K562 (cell line): Measurements from ENCODE around the gene DHX38. TPM values are rescaled to one million over a fixed set of nuclear protein-coding genes. Genes with fewer than 3 reads are reported as not detected.
A peak's percentile ranks its signal among the peaks of the same experiment; 100 is the strongest.

Source experiments
- ARID2 ChIP-seq: fragments of 450-650 bp; IDR thresholded peaks from 2 replicates; pipeline ENCODE4 v1.6.1; 2017; ENCODE audit warnings: antibody characterized with exemption, mild to moderate bottlenecking
- CBX3 ChIP-seq, 2 experiments: IDR thresholded peaks; 1 replicate in 1 of 2; 2 replicates in 1 of 2; pipeline ENCODE4 v1.6.1; 2012; ENCODE audit warnings: inconsistent platforms in 2 of 2, low read length in 2 of 2, borderline replicate concordance in 1 of 2, control low read depth in 1 of 2
- CREB1 ChIP-seq, 2 experiments: sonication (generic) in 1 of 2; formaldehyde crosslinking in 1 of 2; IDR thresholded peaks; 2 replicates each; pipeline versions ENCODE4 v1.6.1 to v1.8.0; 2012 to 2022; ENCODE audit warnings: inconsistent platforms in 1 of 2, mild to moderate bottlenecking in 1 of 2, missing genetic modification reagents in 1 of 2, moderate library complexity in 1 of 2
- ELF4 ChIP-seq: fragments of 450-650 bp; formaldehyde crosslinking; IDR thresholded peaks from 2 replicates; pipeline ENCODE4 v1.4.0; 2022; ENCODE audit warnings: missing genetic modification characterization
- MCM3 ChIP-seq: fragments of 450-650 bp; IDR thresholded peaks from 2 replicates; pipeline ENCODE4 v1.6.1; 2016
- MTA3 ChIP-seq: fragments of 450-650 bp; formaldehyde crosslinking; IDR thresholded peaks from 2 replicates; pipeline ENCODE4 v1.6.1; 2017; ENCODE audit warnings: mild to moderate bottlenecking, borderline replicate concordance
- NELFE ChIP-seq: IDR thresholded peaks from 2 replicates; pipeline ENCODE4 v1.6.1; 2011; ENCODE audit warnings: mild to moderate bottlenecking; ENCODE audit not compliant: insufficient read depth, insufficient read length
- NFIC ChIP-seq: fragments of 450-650 bp; IDR thresholded peaks from 2 replicates; pipeline ENCODE4 v1.6.1; 2017; ENCODE audit warnings: mild to moderate bottlenecking, inconsistent platforms
- POLR3A ChIP-seq: IDR thresholded peaks from 2 replicates; pipeline ENCODE4 v1.6.1; 2011; ENCODE audit warnings: borderline replicate concordance, mild to moderate bottlenecking, moderate library complexity; ENCODE audit not compliant: insufficient read length, insufficient read depth; ENCODE audit errors: extremely low read depth
- TAF9B ChIP-seq: fragments of 450-650 bp; IDR thresholded peaks from 2 replicates; pipeline ENCODE4 v1.6.1; 2018; ENCODE audit warnings: mild to moderate bottlenecking; ENCODE audit not compliant: partially characterized antibody
- TCFL5 ChIP-seq: fragments of 250-450 bp; sonication (Bioruptor Pico); conservative IDR thresholded peaks from 2 replicates; pipeline ENCODE4 v1.6.1; 2021; ENCODE audit warnings: mild to moderate bottlenecking, moderate library complexity, matching md5 sums
- YY1 ChIP-seq, 3 experiments: IDR thresholded peaks; 2 replicates each; pipeline ENCODE4 v1.6.1; 2011; ENCODE audit warnings: low read length in 2 of 3, mild to moderate bottlenecking in 2 of 3, moderate library complexity in 2 of 3, borderline replicate concordance in 1 of 3, control low read depth in 1 of 3, low read depth in 1 of 3; ENCODE audit not compliant: insufficient read depth in 3 of 3, insufficient replicate concordance in 2 of 3, control insufficient read depth in 1 of 3, insufficient read length in 1 of 3; ENCODE audit errors: extremely low read depth in 1 of 3
- ZSCAN32 ChIP-seq: fragments of 450-650 bp; formaldehyde crosslinking; IDR thresholded peaks from 2 replicates; pipeline ENCODE4 v1.4.0; 2020; ENCODE audit warnings: mild to moderate bottlenecking, moderate library complexity
- polyA plus RNA-seq, 8 experiments: library from polyadenylated mRNA; depleted of rRNA in 4 of 8; stranded (reverse) in 5 of 8; unstranded in 3 of 8; fragments of >200 nt; fragmentation: Nextera tagmentation in 2 of 8; fragmentation: Illumina TruSeq in 1 of 8; extraction: Ambion mirVana in 2 of 8; extraction: Trizol in 1 of 8; gene quantifications; 2 replicates each; pipeline versions ENCODE4 v1.2.1 to v1.2.3, GENCODE V29; 2011 to 2014; ENCODE audit warnings: inconsistent platforms in 1 of 8, missing spikeins in 1 of 8
- total RNA-seq, 7 experiments: library from RNA; depleted of rRNA in 6 of 7; stranded (reverse); fragments of >200 nt in 6 of 7; fragmentation: Illumina TruSeq in 2 of 7; extraction: Trizol in 2 of 7; gene quantifications; 2 replicates each; pipeline versions ENCODE4 v1.2.1 to v1.2.3, GENCODE V29; 2011 to 2021; ENCODE audit warnings: low replicate concordance in 1 of 7
- TF ChIP-seq, protein P1 (sequence below): sonication (generic); formaldehyde crosslinking; IDR thresholded peaks from 2 replicates; pipeline ENCODE4 v1.8.0; 2022; ENCODE audit warnings: mild to moderate bottlenecking, low read depth, missing genetic modification reagents
- TF ChIP-seq, protein P2 (sequence below): fragments of 450-650 bp; IDR thresholded peaks from 2 replicates; pipeline ENCODE4 v1.6.1; 2016; ENCODE audit warnings: mild to moderate bottlenecking
- TF ChIP-seq, protein P3 (sequence below): fragments of 450-650 bp; formaldehyde crosslinking; IDR thresholded peaks from 2 replicates; pipeline ENCODE4 v1.4.0; 2022; ENCODE audit warnings: missing genetic modification characterization
- TF ChIP-seq, protein P4 (sequence below), 2 experiments: IDR thresholded peaks; 2 replicates each; pipeline ENCODE4 v1.6.1; 2011; ENCODE audit warnings: borderline replicate concordance in 1 of 2, control low read depth in 1 of 2, low read depth in 1 of 2, low read length in 1 of 2, mild to moderate bottlenecking in 1 of 2, mixed read lengths in 1 of 2, moderate library complexity in 1 of 2; ENCODE audit not compliant: insufficient read depth in 1 of 2, insufficient read length in 1 of 2, poor library complexity in 1 of 2, severe bottlenecking in 1 of 2; ENCODE audit errors: extremely low read depth in 1 of 2

The DHX38 gene
- total and polyA plus RNA-seq, 9 of the 15 experiments (the other 6 are each of a cell fraction or from before 2014, with no cell fraction given): 2.8 to 76.8 (median 40.8) TPM

DNA sequence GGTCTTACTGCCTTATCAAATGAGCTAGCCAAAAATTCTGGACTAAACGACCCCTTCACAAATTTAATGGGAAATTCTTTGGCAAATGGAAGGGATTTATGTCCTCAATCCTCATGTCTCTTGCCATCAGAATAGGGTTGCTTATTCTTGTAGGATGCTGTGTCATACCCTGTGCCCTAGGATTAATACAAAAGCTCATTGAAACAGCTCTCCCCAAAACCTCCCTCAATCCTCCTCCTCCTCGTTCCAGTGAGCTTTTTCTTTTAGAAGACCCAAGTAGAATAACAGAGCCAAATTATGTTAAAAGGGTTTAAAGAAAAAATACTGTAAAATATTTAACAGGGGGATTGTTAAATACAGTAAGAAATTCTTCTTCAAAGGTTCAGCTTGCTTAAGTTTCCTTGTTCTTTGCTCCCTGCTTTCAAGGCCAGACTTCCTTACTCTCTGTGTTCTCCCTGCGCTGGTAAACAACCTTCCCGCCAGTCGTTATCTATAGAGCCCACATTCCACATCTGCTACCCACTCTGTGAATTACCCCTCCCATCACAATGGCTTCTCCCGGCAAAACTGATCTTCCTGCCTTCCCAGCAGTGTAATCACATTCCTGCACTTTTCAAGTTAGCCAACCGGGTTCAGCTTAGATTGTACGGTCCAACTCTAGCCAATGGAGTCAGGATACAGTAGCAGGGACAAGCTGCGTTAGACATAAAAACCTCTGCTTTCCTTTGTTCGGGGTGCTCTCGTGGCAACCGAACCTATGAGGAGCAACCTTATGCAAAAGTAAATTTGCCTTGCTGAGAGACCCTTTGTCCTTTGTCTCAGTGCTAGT is 20.9 kb upstream of the DHX38 start (continued):
- TF ChIP-seq NELFE (no peak), MTA3 (0 out of 2 replicates have a peak, but pooled peaks have one; percentile 66), TCFL5 (no peak), MCM3 (no peak), CREB1 (IDR thresholded peaks at IDR 0.05) (0 out of 2 replicates have a peak, but pooled peaks have one; percentile 15), CREB1 (CRISPR knock-in tag; IDR thresholded peaks at IDR 0.05) (no peak), NFIC (peak; percentile 34; the same call in 1 of the 2 replicates), POLR3A (no peak), ZSCAN32 (CRISPR knock-in tag) (no peak), CBX3 (IDR thresholded peaks at IDR 0.05; ENCODE audit: borderline replicate concordance in 1 of 2, low read length in 2 of 2) (peak in 1 of 2 experiments; percentile 81; a peak in 1 of 3 replicates), ELF4 (0 out of 2 replicates have a peak, but pooled peaks have one; percentile 12), ARID2 (no peak), TAF9B (no peak), YY1 (IDR thresholded peaks at IDR 0.05; ENCODE audit: borderline replicate concordance in 1 of 3, control insufficient read depth in 1 of 3, extremely low read depth in 1 of 3, insufficient read depth in 3 of 3, insufficient read length in 1 of 3, insufficient replicate concordance in 2 of 3, low read depth in 1 of 3, low read length in 2 of 3) (peak in 1 of 3 experiments; percentile 76)
- TF ChIP-seq, protein P1, sequence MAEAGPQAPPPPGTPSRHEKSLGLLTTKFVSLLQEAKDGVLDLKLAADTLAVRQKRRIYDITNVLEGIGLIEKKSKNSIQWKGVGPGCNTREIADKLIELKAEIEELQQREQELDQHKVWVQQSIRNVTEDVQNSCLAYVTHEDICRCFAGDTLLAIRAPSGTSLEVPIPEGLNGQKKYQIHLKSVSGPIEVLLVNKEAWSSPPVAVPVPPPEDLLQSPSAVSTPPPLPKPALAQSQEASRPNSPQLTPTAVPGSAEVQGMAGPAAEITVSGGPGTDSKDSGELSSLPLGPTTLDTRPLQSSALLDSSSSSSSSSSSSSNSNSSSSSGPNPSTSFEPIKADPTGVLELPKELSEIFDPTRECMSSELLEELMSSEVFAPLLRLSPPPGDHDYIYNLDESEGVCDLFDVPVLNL: no peak
- TF ChIP-seq, protein P2, sequence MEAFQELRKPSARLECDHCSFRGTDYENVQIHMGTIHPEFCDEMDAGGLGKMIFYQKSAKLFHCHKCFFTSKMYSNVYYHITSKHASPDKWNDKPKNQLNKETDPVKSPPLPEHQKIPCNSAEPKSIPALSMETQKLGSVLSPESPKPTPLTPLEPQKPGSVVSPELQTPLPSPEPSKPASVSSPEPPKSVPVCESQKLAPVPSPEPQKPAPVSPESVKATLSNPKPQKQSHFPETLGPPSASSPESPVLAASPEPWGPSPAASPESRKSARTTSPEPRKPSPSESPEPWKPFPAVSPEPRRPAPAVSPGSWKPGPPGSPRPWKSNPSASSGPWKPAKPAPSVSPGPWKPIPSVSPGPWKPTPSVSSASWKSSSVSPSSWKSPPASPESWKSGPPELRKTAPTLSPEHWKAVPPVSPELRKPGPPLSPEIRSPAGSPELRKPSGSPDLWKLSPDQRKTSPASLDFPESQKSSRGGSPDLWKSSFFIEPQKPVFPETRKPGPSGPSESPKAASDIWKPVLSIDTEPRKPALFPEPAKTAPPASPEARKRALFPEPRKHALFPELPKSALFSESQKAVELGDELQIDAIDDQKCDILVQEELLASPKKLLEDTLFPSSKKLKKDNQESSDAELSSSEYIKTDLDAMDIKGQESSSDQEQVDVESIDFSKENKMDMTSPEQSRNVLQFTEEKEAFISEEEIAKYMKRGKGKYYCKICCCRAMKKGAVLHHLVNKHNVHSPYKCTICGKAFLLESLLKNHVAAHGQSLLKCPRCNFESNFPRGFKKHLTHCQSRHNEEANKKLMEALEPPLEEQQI: peak; percentile 46; the same call in 1 of the 2 replicates
- TF ChIP-seq, protein P3, sequence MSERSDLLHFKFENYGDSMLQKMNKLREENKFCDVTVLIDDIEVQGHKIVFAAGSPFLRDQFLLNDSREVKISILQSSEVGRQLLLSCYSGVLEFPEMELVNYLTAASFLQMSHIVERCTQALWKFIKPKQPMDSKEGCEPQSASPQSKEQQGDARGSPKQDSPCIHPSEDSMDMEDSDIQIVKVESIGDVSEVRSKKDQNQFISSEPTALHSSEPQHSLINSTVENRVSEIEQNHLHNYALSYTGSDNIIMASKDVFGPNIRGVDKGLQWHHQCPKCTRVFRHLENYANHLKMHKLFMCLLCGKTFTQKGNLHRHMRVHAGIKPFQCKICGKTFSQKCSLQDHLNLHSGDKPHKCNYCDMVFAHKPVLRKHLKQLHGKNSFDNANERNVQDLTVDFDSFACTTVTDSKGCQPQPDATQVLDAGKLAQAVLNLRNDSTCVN (CRISPR knock-in tag): no peak
- TF ChIP-seq, protein P4, sequence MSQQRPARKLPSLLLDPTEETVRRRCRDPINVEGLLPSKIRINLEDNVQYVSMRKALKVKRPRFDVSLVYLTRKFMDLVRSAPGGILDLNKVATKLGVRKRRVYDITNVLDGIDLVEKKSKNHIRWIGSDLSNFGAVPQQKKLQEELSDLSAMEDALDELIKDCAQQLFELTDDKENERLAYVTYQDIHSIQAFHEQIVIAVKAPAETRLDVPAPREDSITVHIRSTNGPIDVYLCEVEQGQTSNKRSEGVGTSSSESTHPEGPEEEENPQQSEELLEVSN (IDR thresholded peaks at IDR 0.05; ENCODE audit: borderline replicate concordance in 1 of 2, extremely low read depth in 1 of 2, insufficient read depth in 1 of 2, insufficient read length in 1 of 2, low read depth in 1 of 2, low read length in 1 of 2, poor library complexity in 1 of 2, severe bottlenecking in 1 of 2): peak; percentile 15 to 28
